Activated T-cell treated with anti-CD3 and anti-CD28 coated beads, Interleukin-2, amount 50 U/mL, for 4 hours (primary cell): ENCODE results near the gene ITPRIP. TPM values are rescaled to one million over a fixed set of nuclear protein-coding genes. Genes with fewer than 3 reads are reported as not detected.

Experiments
- total RNA-seq, 3 donors: library from RNA; stranded (reverse); gene quantifications; one replicate each; pipeline ENCODE4 v1.2.1, GENCODE V29; 2021

The ITPRIP gene
- total RNA-seq, 3 donors from 2014 or later, result 18.1 to 21.9 (median 19.5) TPM

Other genes with a start within 250 kb of the ITPRIP start
- 10 to 100 TPM in 2 of 3 donors, 1 to 10 TPM in 1; 9.4 to 12.3 (median 11.9) TPM for gene SFR1, start 216.3 kb downstream of the ITPRIP start, total RNA-seq
- gene CFAP43, start 106.1 kb downstream of the ITPRIP start, total RNA-seq, result under 1 TPM in 1 of 3 donors, not detected in 2; 0.20 TPM
- 100 to 1,000 TPM in 1 of 3 donors, 10 to 100 TPM in 2; 74.8 to 115 (median 94.5) TPM for gene GSTO1, start 83.6 kb downstream of the ITPRIP start, total RNA-seq
- gene GSTO2, start 69.3 kb downstream of the ITPRIP start, total RNA-seq, result 1 to 10 TPM in 1 of 3 donors, under 1 TPM in 2; 0.33 to 1.1 (median 0.73) TPM
- not detected for gene CFAP58, start 15.4 kb upstream of the ITPRIP start, total RNA-seq